Cardiac septum (tissue), 1 donor: Measurements from ENCODE around the gene KLHDC8A. TPM values are rescaled to one million over a fixed set of nuclear protein-coding genes. Genes with fewer than 3 reads are reported as not detected.

Experiments used
- total RNA-seq: library from RNA; stranded (reverse); fragmentation: NEBNext Ultra II Directional; extraction: Animal tissue kit (Norgen Biotek cat#: 25700); gene quantifications from one replicate; pipeline ENCODE4 v1.2.1, GENCODE V29; 2021
- donor health status: DM: no; HTN: no; CAD: no.

The KLHDC8A gene
- total RNA-seq, 1 donor from 2014 or later, result not detected

Other genes starting within 250 kb of the KLHDC8A start
- gene RBBP5, start 234.9 kb downstream of the KLHDC8A start, total RNA-seq, result 10.1 TPM
- gene DSTYK, start 145.2 kb downstream of the KLHDC8A start, total RNA-seq, result 7.3 TPM
- 4.0 TPM for gene TMCC2, start 129.0 kb downstream of the KLHDC8A start, total RNA-seq
- 0.75 TPM for gene NUAK2, start 35.2 kb downstream of the KLHDC8A start, total RNA-seq
- not detected for gene LEMD1, start 65.1 kb upstream of the KLHDC8A start, total RNA-seq
- gene BLACAT1, start 99.1 kb upstream of the KLHDC8A start, total RNA-seq, result not detected
- gene CDK18, start 147.7 kb upstream of the KLHDC8A start, total RNA-seq, result 195 TPM